ENCODE data around the gene SHMT2.

- TF ChIP-seq, protein P1, sequence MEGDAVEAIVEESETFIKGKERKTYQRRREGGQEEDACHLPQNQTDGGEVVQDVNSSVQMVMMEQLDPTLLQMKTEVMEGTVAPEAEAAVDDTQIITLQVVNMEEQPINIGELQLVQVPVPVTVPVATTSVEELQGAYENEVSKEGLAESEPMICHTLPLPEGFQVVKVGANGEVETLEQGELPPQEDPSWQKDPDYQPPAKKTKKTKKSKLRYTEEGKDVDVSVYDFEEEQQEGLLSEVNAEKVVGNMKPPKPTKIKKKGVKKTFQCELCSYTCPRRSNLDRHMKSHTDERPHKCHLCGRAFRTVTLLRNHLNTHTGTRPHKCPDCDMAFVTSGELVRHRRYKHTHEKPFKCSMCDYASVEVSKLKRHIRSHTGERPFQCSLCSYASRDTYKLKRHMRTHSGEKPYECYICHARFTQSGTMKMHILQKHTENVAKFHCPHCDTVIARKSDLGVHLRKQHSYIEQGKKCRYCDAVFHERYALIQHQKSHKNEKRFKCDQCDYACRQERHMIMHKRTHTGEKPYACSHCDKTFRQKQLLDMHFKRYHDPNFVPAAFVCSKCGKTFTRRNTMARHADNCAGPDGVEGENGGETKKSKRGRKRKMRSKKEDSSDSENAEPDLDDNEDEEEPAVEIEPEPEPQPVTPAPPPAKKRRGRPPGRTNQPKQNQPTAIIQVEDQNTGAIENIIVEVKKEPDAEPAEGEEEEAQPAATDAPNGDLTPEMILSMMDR (IDR thresholded peaks at IDR 0.05) = no peak
- TF ChIP-seq POLR2A (IDR thresholded peaks at IDR 0.05) = no peak
These were observed 41.5 kb upstream of the SHMT2 start for GRCh38 chr12:57188090-57188425.

Measured in uterus (tissue), 2 donors.